Posterior vena cava (tissue), 2 donors: ENCODE data around the gene SPATA12. TPM values are rescaled to one million over a fixed set of nuclear protein-coding genes. Genes with fewer than 3 reads are reported as not detected.

Experiments used
- DNase-seq: peaks from one replicate; pipeline ENCODE4 v3.0.0-alpha.2; 2020; ENCODE audit warnings: low spot score
- intact Hi-C, 2 donors: fragments of 100-400 bp; cut with DNase I; formaldehyde crosslinking; loops; one replicate each; pipeline versions ENCODE4 v1.14.1 to v1.14.2; 2022 to 2023
- total RNA-seq, 2 donors: library from RNA; stranded (reverse); fragmentation: NEBNext Ultra II Directional; extraction: Animal tissue kit (Norgen Biotek cat#: 25700); gene quantifications; one replicate each; pipeline ENCODE4 v1.2.1, GENCODE V29; 2021
- donor health status: DM: yes; HTN: yes; CAD: no.
- donor health status: DM: yes; HTN: yes; CAD: no.

Gene SPATA12
- total RNA-seq, 2 donors from 2014 or later: not detected

GRCh38 chr3:57098418-57099310, 38.2 kb downstream of the SPATA12 start:
- intact Hi-C loops: loop anchor here in 1 of 2 donors (10.0 kb wide), 1 partner anchor 126 kb away; the partner anchor contains the start of gene APPL1
- DNase-seq: no peak

- no peak for DNase-seq
Observed at GRCh38 chr3:57100046-57100695, 39.7 kb downstream of the SPATA12 start.

GRCh38 chr3:57105585-57105984, 45.1 kb downstream of the SPATA12 start:
- no peak for DNase-seq
- intact Hi-C loops: no loop called here

More at GRCh38 chr3:57100046-57100695, 39.7 kb downstream of the SPATA12 start:
- intact Hi-C loops: loop anchor here in 1 of 2 donors (5.0 kb wide), 1 partner anchor 67 kb away; the partner anchor contains the start of gene IL17RD

DNA sequence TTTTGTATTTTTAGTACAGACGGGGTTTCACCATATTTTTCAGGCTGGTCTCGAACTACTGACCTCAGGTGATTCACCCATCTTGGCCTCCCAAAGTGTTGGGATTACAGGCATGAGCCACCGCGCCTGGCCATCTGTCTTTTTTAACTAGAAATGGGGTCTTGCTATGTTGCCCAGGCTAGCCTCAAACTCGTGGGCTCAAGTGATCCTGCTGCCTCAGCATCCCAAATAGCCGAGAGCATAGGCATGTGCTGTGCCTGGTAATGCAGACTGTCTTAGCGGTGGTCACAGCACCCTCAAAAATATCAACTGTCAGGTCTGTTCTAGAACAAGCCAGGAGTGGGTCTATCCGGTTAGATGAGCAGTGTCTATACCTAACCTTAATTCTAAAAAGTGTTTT, 48.2 kb downstream of the SPATA12 start:
- DNase-seq: no peak
- intact Hi-C loops: no loop called here

DNA sequence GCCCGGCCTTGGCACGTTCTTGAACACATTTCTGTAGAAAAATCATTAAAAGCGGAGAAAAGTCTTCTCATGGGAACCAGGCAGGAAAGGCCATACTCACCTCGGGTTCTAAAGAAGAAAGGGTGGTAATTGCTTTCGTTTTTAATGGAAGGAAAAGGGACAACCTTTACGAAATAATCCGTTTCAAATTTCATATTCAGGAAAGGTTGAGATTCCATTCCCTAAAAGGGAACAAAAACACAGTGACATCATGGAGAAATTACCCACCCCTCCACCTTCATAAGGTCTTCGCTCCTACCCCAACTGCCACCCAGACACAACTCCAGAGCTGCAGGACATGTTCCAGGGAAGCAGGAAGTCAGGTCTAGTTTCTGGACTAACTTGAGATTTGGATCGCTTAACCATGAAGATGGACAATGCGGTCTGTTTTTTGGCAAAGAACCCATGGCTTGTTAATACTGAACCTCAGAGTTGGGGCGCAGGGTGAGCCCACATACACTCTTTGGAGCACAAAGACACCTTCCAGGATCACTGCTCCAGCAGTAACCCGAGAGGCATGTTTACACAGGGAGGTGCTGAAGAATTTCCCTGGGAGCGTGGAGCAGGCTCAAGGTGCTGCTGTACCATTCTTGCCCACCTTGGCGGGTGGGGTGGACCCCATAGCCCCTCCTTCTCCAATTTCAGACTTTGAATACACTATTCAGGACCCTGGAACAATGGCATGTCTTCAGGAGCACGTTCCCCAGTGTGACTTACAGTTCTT, 49.2 kb downstream of the SPATA12 start:
- intact Hi-C loops: no loop called here
- DNase-seq: no peak

DNA sequence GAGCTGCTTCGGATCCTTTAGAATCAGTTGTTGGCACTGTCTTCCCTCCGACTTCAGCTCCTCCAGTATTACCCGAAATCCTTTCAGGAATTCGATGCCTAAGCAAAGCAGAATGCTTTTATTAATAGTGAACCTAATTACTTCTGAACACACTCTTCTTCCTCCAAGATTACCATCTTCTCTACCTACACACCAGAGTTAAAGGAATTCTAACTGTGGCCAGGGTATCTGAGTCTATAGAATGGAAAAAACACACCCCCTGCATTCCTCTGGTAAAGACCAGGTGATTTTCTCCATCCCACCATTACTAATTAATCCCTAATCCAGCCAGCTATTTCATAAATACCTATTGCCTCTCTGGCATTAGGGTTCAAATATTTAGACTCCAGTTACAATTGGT, 49.8 kb downstream of the SPATA12 start:
- intact Hi-C loops: no loop called here
- DNase-seq: no peak

DNA sequence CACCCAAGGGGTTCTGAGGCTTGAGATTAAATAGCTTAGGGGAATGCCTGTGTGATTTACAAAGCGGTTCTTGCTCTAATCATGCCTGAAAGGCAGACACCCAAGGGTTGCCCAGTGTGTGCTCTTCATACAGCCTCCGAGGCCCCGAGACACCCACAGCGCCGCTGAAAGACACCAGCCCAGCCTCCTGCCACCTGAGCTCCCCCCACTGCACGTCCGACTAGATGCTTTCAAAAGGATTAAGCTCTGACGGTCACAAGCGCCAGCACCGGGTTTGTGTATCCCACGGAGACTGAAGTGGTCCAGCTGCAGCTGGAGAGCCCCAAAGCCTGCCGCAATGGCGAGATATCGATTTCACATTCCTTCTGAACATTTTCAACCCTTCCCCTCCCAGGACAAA, 50.3 kb downstream of the SPATA12 start:
- no peak for DNase-seq
- intact Hi-C loops: no loop called here

- DNase-seq: no peak
- intact Hi-C loops: no loop called here
Observed at GRCh38 chr3:57112206-57112605, 51.7 kb downstream of the SPATA12 start.

DNA sequence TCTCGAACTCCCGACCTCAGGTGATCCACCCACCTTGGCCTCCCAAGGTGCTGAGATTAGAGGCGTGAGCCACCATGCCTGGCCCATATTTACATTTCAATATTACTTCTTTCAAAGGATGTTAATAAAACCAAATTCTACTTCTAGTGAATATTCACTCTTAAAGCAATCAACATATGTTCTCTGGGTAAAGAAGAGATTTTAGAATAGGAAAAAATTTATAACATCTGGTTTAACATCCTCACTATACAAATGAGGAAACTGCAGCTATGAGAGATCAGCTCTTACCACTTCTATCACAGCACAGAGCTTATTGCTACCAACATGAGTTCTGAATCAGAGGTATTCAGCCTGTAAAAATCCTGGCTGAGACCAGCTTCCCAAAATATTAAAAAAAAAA, 56.0 kb downstream of the SPATA12 start:
- intact Hi-C loops: no loop called here
- DNase-seq: no peak

GRCh38 chr3:57118254-57118653, 57.8 kb downstream of the SPATA12 start:
- no peak for DNase-seq
- intact Hi-C loops: no loop called here

- no peak for DNase-seq
- intact Hi-C loops: loop anchor here in 1 of 2 donors (5.0 kb wide), 1 partner anchor 877 kb away; no protein-coding TSS in a partner anchor
Observed at GRCh38 chr3:57120040-57120439, 59.6 kb downstream of the SPATA12 start.

DNA sequence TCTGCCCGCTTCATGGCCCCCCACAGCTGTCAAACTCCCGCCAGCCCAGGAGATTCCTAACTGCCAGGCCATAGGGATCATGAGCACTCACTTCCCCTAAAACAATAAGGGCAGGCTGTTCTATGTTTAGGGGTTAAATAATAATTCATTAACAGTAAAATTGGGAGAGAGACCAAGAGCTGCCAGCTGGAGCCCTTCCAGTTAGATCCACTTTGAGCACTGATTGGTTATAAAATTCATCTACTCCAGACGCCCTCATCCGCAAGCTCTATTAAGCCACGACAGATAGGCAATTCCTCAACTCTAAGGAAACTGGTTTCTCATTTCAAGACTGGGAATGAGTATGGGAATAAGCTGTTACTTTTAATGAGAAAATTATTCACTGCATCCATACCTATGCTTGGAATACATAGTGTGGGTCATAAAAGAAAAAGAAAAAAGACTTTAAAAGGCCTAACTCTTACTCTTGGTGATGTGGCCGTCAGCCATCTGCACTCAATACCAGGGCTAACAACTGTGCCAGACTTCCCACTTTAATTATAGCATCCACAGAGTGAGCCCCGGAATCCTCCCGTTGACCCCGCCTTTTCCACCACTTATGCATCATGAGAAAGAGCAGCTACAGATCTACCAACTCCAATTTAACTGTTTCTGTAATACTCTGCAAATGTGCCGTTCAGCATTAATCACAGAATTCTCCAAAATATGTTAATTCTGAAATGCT, 60.1 kb downstream of the SPATA12 start:
- intact Hi-C loops: loop anchor here in 1 of 2 donors (5.0 kb wide), 1 partner anchor 877 kb away; no protein-coding TSS in a partner anchor
- DNase-seq: no peak

Other genes starting within 250 kb of the SPATA12 start
- gene IL17RD, start 104.7 kb downstream of the SPATA12 start, total RNA-seq: 10 to 100 TPM; 17.9 to 22.9 TPM
- under 1 TPM; 0.62 to 0.83 TPM for gene HESX1, start 139.3 kb downstream of the SPATA12 start, total RNA-seq
- gene APPL1, start 167.1 kb downstream of the SPATA12 start, total RNA-seq: 10 to 100 TPM; 43.5 to 50.6 TPM
- gene ASB14, start 232.0 kb downstream of the SPATA12 start, total RNA-seq: not detected